Kidney epithelial cell (primary cell): ENCODE measurements around the gene MRPS18A. TPM values are rescaled to one million over a fixed set of nuclear protein-coding genes. Genes with fewer than 3 reads are reported as not detected.

Experiments used
- DNase-seq: peaks from one replicate; pipeline ENCODE4 v3.0.0-alpha.2; 2010; ENCODE audit warnings: low read depth
- H3K27me3 ChIP-seq: 2 replicates; pipeline ENCODE4 v1.6.0; 2011; ENCODE audit warnings: low read length; ENCODE audit not compliant: control insufficient read depth, insufficient read depth
- H3K36me3 ChIP-seq: 2 replicates; pipeline ENCODE4 v1.5.1; 2011; ENCODE audit warnings: low read length; ENCODE audit not compliant: control insufficient read depth, insufficient read depth
- H3K4me3 ChIP-seq: 2 replicates; pipeline ENCODE4 v1.5.1; 2011; ENCODE audit warnings: low read depth, mild to moderate bottlenecking, control low read depth, low read length
- CTCF ChIP-seq: IDR thresholded peaks from 2 replicates; pipeline ENCODE4 v1.5.1; 2011; ENCODE audit warnings: mild to moderate bottlenecking, moderate library complexity, low read length, control low read depth, inconsistent platforms; ENCODE audit not compliant: insufficient read depth, poor library complexity, severe bottlenecking
- total RNA-seq: library from RNA; depleted of rRNA; stranded (reverse); fragments of >200 nt; gene quantifications from 2 replicates; pipeline ENCODE4 v1.2.3, GENCODE V29; 2015

Gene MRPS18A
- total RNA-seq, 1 donor from 2014 or later, result 78.9 TPM

- H3K4me3 ChIP-seq, result no peak overlapping the region
- no peak for DNase-seq
- H3K36me3 ChIP-seq, result peaks cover 4% of the 10 kb centered on the region
- TF ChIP-seq CTCF, result no peak
- H3K27me3 ChIP-seq, result no peaks in the 10 kb centered on the region
These were observed 7.0 kb downstream of the MRPS18A start for GRCh38 chr6:43680308-43681200.

- Histone ChIP-seq H3K4me3 (no peak overlapping the region), H3K27me3 (no peaks in the 10 kb centered on the region), H3K36me3 (peaks cover 4% of the 10 kb centered on the region)
- DNase-seq, result no peak
- TF ChIP-seq CTCF, result no peak
These were observed 8.5 kb downstream of the MRPS18A start for GRCh38 chr6:43679057-43679456.

- H3K27me3 ChIP-seq, result no peaks in the 10 kb centered on the region
- TF ChIP-seq CTCF, result no peak
- no peak for DNase-seq
- no peak overlapping the region for H3K4me3 ChIP-seq
- H3K36me3 ChIP-seq, result peaks cover 4% of the 10 kb centered on the region
These were observed 9.2 kb downstream of the MRPS18A start for GRCh38 chr6:43678341-43678740.

GRCh38 chr6:43677759-43678158 is 9.8 kb downstream of the MRPS18A start:
- peaks cover 3% of the 10 kb centered on the region for H3K36me3 ChIP-seq
- no peak for TF ChIP-seq CTCF
- H3K27me3 ChIP-seq, result no peaks in the 10 kb centered on the region
- H3K4me3 ChIP-seq, result no peak overlapping the region
- DNase-seq, result no peak

GRCh38 chr6:43676962-43677606 is 10.5 kb downstream of the MRPS18A start:
- Histone ChIP-seq H3K27me3 (no peaks in the 10 kb centered on the region), H3K4me3 (no peak overlapping the region), H3K36me3 (peaks cover 3% of the 10 kb centered on the region)
- no peak for TF ChIP-seq CTCF
- DNase-seq, result no peak

GRCh38 chr6:43674921-43675320 is 12.7 kb downstream of the MRPS18A start:
- DNase-seq, result no peak
- TF ChIP-seq CTCF, result no peak

More at GRCh38 chr6:43674921-43675320, 12.7 kb downstream of the MRPS18A start:
- Histone ChIP-seq H3K36me3 (peaks cover 6% of the 10 kb centered on the region), H3K27me3 (no peaks in the 10 kb centered on the region), H3K4me3 (no peak overlapping the region)
